GM12801 (cell line): Measurements from ENCODE around the gene OR2J1.

Source experiments
- TF ChIP-seq, protein P1 (sequence below): IDR thresholded peaks from one replicate; pipeline ENCODE4 v1.5.1; 2011; ENCODE audit warnings: control low read depth; ENCODE audit not compliant: insufficient read length; ENCODE audit errors: extremely low read depth

OR2J1 gene

DNA sequence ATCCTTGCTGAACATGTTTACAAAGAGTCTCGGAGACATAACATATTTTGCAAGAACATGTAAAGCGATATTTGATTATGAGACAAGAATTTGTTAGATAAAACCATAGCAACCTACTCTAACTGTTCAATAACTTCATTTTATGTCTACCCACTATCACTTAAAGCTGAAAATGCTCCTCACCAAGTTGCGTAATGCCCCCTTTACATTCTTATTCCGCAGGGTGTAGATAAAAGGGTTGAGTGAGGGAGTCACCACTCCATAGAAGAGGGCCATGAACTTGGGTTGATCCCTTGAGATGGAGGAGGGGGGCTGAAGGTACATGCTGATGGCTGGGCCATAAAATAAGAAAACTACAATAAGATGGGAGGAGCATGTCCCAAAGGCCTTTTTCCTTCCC is 38.4 kb downstream of the OR2J1 start:
- TF ChIP-seq, protein P1, sequence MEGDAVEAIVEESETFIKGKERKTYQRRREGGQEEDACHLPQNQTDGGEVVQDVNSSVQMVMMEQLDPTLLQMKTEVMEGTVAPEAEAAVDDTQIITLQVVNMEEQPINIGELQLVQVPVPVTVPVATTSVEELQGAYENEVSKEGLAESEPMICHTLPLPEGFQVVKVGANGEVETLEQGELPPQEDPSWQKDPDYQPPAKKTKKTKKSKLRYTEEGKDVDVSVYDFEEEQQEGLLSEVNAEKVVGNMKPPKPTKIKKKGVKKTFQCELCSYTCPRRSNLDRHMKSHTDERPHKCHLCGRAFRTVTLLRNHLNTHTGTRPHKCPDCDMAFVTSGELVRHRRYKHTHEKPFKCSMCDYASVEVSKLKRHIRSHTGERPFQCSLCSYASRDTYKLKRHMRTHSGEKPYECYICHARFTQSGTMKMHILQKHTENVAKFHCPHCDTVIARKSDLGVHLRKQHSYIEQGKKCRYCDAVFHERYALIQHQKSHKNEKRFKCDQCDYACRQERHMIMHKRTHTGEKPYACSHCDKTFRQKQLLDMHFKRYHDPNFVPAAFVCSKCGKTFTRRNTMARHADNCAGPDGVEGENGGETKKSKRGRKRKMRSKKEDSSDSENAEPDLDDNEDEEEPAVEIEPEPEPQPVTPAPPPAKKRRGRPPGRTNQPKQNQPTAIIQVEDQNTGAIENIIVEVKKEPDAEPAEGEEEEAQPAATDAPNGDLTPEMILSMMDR = no peak

DNA sequence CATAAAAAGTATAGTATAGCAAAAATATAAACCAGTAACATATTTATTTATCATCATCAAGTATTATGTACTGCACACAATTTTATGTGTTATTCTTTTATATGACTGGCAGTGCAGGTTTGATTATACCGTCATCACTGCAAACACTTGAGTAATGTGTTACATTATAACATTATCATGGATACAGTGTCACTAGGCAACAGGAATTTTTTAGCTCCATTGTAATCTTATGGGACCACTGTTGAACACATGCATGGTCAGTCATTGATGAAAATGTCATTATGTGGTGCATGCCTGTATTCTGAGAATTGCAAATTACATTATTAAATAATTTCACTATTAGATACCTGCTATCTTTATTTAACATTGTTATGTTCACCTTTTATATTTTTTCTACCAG is 42.3 kb downstream of the OR2J1 start:
- TF ChIP-seq, protein P1 = no peak

DNA sequence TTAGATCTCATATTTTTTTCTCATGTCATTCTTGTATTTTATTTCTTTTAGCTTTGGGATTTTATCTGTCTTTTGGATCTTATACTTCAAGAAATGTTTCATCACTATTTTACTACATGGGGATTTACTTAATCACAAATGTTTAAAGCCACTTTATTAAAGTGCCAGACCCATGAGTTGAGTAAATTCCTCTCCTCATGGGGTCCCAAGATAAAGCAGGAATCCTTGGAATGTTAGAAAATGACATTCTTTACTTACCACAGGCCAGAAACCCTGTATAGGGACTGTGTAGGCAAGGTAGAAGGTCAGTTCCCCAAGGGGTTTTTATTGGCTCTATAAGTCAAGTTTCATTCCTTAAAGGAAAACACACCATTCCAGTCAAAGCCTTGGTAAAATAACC is 43.0 kb downstream of the OR2J1 start:
- TF ChIP-seq, protein P1 = no peak

DNA sequence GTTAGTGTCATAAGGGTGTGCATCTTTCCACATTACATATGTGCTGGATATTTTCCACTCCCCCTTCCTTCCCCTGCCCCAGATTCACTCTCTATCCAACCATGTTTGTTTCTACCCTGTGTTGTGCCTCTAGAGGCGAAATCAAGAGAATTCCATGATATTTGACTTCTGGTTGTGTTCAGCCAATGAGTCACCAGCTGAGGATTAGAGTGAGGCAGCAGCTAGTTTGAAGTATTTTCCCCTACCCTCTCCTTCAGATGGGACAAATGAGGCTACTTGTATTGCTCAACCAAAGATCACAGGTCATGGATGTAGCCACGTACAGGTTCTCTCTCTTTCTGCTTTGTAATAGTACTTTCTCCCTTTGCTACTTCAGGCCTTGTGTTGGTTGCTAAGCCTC is 46.9 kb downstream of the OR2J1 start:
- TF ChIP-seq, protein P1 = no peak

DNA sequence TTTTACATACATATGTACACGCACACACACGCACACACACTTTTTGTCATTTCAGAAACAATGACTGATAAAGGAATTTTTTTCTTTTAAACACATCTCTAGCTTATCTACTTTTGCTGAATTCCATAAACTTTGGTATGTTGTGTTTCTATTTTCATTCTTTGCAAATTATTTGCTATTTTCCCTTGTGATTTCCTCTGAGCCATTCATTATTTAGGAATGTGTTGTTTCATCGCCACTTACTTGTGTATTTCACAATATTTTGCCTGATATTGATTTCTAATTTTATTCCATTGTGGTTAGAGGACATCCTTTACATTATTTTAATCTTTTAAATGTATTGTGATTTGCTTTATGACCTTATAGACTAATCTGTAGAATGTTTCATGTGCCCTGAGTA is 47.8 kb downstream of the OR2J1 start:
- TF ChIP-seq, protein P1 = no peak
